Renal cortical epithelial cell (primary cell): ENCODE data around the gene STK33. TPM values are rescaled to one million over a fixed set of nuclear protein-coding genes. Genes with fewer than 3 reads are reported as not detected.

Source experiments
- DNase-seq: peaks from one replicate; pipeline ENCODE4 v3.0.0-alpha.2; 2011; ENCODE audit warnings: low read depth
- total RNA-seq: library from RNA; depleted of rRNA; stranded (reverse); fragments of >200 nt; gene quantifications from 2 replicates; pipeline ENCODE4 v1.2.3, GENCODE V29; 2014

STK33 gene
- total RNA-seq, 1 donor from 2014 or later = 24.2 TPM

DNA sequence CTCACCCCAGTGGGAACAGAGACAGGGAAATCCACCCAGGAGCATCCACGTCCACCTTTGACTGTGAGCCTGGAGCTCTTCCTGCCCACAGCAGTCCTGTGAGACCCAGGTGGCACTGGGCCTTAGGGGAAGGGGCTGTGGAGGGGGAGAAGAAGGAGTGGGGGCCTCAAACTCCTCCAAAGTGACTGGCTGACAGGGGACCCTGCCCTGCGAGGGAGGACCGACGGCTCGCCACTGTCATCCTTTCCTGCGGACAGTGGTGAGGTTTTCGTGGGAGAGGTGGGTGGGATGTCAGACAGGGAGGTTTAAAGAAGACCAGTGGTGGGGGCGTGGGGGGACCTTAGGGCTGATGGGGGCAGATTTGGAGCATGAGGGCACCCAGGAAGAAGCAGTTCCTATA lies 237.8 kb downstream of the STK33 start:
- DNase-seq = no peak

- DNase-seq = no peak
Measured at GRCh38 chr11:8355416-8355742, 238.6 kb downstream of the STK33 start.

DNA sequence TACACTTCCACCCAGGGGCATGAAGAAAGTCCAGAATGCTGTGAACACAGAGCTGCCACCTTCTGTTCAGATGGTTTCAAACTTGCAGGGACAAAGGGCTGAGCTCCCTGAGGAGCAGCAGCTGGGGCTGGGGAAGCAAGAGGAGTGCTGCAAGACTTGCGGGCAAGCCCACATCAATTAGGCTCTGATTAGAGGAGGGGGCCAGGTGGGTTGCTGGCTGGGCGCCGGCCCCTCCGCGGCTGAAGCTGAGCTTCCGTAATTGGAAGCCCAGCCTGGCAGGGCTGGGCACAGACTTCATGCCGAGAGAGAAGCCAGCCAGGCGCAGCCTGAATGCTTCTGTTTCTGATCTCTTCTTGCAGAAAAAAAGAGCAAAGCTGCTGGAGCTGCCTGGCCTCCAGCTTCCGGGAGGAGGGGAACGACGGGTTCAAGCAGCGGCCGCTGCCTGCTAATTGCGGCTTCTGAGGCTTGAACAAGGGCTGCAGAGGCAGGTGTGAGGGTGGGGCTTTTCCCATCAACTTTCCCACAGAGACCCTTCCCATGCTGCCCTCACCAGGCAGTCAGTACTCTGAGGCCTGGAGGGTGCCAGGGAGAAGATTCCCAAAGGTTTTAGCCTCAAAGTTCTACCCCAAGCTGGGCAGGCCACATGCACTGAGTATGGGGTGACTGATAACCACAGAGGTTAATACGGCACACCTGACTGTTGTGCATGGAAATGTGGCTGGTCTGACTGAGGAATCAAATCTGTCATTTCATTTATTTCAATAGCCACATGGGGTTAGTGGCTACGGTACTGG lies 239.2 kb downstream of the STK33 start:
- DNase-seq = peak; percentile 35

DNA sequence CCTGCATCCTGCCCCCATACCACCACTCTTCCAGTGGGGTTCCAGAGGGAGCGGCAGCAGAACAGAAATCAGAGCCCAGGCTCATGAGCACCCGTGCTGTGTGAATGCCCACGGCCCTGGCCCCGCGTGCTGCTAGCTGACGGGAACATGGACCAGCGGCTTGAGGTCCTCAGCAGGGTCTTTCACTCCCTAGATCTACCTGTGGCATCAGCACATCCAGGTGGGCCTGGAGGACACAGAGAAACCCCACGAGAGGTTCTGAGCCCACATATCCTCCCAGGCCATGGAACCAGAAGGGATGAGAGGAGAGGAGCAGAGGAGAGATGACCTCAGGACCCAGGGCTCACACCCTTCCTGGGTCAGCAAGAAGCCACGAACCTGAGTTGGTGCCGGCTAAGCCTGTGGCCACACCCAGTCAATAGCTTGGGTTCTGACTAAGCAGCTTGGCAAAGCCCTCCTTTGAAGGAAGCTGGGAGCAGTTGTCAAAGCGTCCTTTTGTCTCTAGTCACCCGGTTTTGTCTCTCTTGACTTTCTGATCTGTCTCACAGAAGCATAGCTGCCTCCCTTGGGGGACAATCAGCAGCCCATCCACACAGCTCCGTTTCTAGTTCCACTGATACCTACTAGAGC lies 241.0 kb downstream of the STK33 start:
- DNase-seq = no peak

- no peak for DNase-seq
Measured at GRCh38 chr11:8352103-8352875, 241.7 kb downstream of the STK33 start.

GRCh38 chr11:8351223-8351622 lies 242.8 kb downstream of the STK33 start:
- no peak for DNase-seq

- no peak for DNase-seq
Measured at GRCh38 chr11:8347978-8348377, 246.1 kb downstream of the STK33 start.

DNA sequence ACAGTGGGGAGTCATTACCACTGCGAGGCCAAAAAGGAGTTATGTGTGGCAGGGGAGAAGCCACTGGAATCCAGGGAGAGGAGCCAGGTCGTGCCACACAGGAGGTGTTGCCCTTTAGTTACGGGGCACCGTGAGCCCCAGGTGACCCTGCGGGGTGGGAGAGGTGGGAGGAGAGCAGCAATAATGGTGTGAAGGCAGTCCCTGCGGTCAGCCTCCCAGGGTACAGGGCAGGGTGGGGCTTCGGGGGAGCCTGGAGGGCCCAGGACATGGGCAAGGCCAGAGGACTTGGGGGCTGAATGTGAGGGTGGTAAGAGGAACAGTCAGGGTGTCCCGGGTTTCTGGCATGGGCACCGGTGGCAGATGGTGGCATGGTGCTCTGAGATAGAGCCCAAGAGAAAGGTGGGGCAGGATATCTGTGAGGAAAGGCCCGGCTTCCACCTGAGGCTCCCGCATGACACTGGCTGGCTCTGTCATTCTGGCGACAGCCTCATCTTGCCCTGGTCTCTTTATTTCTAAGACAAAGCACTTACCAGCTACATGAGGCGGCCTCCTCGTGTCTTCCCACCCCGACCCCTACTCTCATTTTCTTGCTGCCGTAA lies 247.8 kb downstream of the STK33 start:
- no peak for DNase-seq

DNA sequence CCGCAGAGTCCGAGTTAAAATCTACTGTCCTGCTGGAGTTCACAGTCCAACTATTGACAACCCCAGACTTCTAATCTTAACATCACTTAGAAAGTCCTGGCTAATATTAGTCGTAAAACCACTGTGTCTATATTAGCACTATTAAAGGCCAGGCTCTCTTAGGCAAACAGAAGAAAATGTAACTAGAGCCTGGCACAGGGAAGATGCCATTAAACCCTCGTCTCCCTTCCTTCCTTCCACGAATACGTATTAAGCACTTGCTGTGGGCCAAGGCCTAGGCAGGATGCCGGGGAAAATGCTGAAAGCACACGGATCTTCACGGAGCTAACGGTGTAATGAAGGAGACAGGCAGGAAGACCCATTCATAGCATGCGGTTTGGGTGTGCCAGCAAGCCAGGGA lies 248.8 kb downstream of the STK33 start:
- DNase-seq = no peak

- DNase-seq = no peak
Measured at GRCh38 chr11:8344346-8344745, 249.7 kb downstream of the STK33 start.

- peak; percentile 68 for DNase-seq
Measured at GRCh38 chr11:8342821-8343681, 251.0 kb downstream of the STK33 start.

- DNase-seq = no peak
Measured at GRCh38 chr11:8341996-8342395, 252.0 kb downstream of the STK33 start.

Other genes with a start within 250 kb of the STK33 start
- 4.7 and 7.5 TPM in 2 replicates for gene TRIM66, start 88.4 kb upstream of the STK33 start, total RNA-seq
- gene RPL27A, start 88.6 kb upstream of the STK33 start, total RNA-seq = 305 and 645 TPM in 2 replicates